Astrocyte (in vitro differentiated cells and primary cell): ENCODE results near the gene CEMP1.

Experiments used
- CTCF ChIP-seq: IDR thresholded peaks from 2 replicates; pipeline ENCODE4 v1.5.1; 2011; ENCODE audit warnings: low read depth, mild to moderate bottlenecking, inconsistent platforms, low read length, moderate library complexity; ENCODE audit not compliant: insufficient read depth
- EZH2 ChIP-seq: IDR thresholded peaks from 2 replicates; pipeline ENCODE4 v1.6.1; 2012; ENCODE audit warnings: mild to moderate bottlenecking, low read length, inconsistent platforms; ENCODE audit not compliant: insufficient read depth

DNA sequence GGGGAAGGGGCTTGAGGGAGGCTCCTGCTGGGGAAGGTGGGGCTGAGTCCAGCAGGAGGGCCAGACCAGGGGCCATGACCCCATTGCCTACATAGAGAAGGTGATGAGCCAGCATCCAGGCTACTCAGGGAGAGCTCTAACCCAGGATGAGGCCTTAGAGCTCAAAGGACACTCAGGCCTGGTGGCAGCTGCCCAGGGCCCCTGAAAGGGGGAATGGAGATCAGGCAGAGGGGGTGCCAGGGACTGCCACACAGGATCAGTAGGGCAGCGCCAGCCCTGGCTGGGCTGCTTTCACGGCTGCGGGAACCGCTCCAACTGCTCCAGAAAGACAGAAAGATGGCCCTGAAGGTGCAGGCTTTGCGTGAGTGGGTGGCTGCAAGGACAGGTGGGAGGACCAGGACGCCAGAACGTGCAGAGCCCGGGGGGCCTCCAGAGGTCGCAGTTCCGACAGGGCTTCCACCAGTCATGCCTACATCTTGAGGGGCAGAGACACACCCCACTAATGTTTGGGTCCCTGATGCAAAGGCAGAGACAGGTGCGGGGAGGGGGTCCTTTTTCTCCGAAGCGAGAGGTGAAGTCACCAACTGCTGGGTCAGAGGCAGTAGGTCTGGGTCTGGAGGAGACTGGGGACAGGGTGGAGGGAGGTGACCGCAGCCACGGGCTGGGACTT is 18.3 kb downstream of the CEMP1 start:
- TF ChIP-seq CTCF, result no peak
- no peak for TF ChIP-seq EZH2
